Brain pericyte (primary cell): Measurements from ENCODE around the gene AKR7A2.
"Not testable (repeated sequence)": the region's sequence is repeated elsewhere in the genome, so short reads cannot be mapped to it uniquely, and the experiment has no call there.

Experiments used
- DNase-seq: peaks from one replicate; pipeline ENCODE4 v3.0.0-alpha.2; 2012; ENCODE audit warnings: low read depth, low spot score

The AKR7A2 gene

GRCh38 chr1:19307794-19308508, 4.0 kb downstream of the AKR7A2 start:
- DNase-seq, result no peak

GRCh38 chr1:19306941-19307340, 5.0 kb downstream of the AKR7A2 start:
- DNase-seq, result no peak

GRCh38 chr1:19305880-19306279, 6.1 kb downstream of the AKR7A2 start:
- DNase-seq, result no peak

GRCh38 chr1:19304081-19304480, 7.9 kb downstream of the AKR7A2 start:
- not testable (repeated sequence) for DNase-seq

- no peak for DNase-seq
Measured at GRCh38 chr1:19300211-19300610, 11.7 kb downstream of the AKR7A2 start.

- no peak for DNase-seq
Measured at GRCh38 chr1:19294638-19295037, 17.3 kb downstream of the AKR7A2 start.

GRCh38 chr1:19289244-19289643, 22.7 kb downstream of the AKR7A2 start:
- no peak for DNase-seq

GRCh38 chr1:19288324-19289241, 23.4 kb downstream of the AKR7A2 start, which contains the start of gene AKR7A3:
TSS of gene AKR7A3 (minus strand) at chr1:19288770. CDS start at chr1:19288709, 61 bp downstream.
- not testable (repeated sequence) for DNase-seq

GRCh38 chr1:19287436-19288185, 24.3 kb downstream of the AKR7A2 start:
- DNase-seq, result no peak

GRCh38 chr1:19285807-19286206, 26.1 kb downstream of the AKR7A2 start:
- DNase-seq, result not testable (repeated sequence)

GRCh38 chr1:19285366-19285765, 26.6 kb downstream of the AKR7A2 start:
- not testable (repeated sequence) for DNase-seq

GRCh38 chr1:19284881-19285280, 27.1 kb downstream of the AKR7A2 start:
- no peak for DNase-seq

GRCh38 chr1:19283891-19284290, 28.1 kb downstream of the AKR7A2 start:
- no peak for DNase-seq

- DNase-seq, result no peak
Measured at GRCh38 chr1:19274636-19275035, 37.3 kb downstream of the AKR7A2 start.

GRCh38 chr1:19273844-19274531, 38.0 kb downstream of the AKR7A2 start:
- not testable (repeated sequence) for DNase-seq

GRCh38 chr1:19273106-19273843, 38.7 kb downstream of the AKR7A2 start:
- DNase-seq, result no peak

GRCh38 chr1:19272064-19272463, 39.9 kb downstream of the AKR7A2 start:
- DNase-seq, result no peak

GRCh38 chr1:19270343-19270730, 41.6 kb downstream of the AKR7A2 start:
- not testable (repeated sequence) for DNase-seq

- DNase-seq, result not testable (repeated sequence)
Measured at GRCh38 chr1:19269427-19270342, 42.3 kb downstream of the AKR7A2 start.
